DOHH2 (cell line): Measurements from ENCODE around the gene SPP2.

Experiments
- EZH2phosphoT487 ChIP-seq: fragments of 200-600 bp; sonication (generic); IDR thresholded peaks from 2 replicates; pipeline ENCODE4 v1.6.1; 2017; ENCODE audit warnings: borderline replicate concordance, mild to moderate bottlenecking, antibody characterized with exemption, low read length, moderate library complexity, mixed read lengths
- TF ChIP-seq, protein P1 (sequence below): fragments of 200-600 bp; sonication (generic); IDR thresholded peaks from one replicate; pipeline ENCODE4 v1.5.1; 2014; ENCODE audit warnings: antibody characterized with exemption, mild to moderate bottlenecking, low read depth, low read length; ENCODE audit not compliant: poor library complexity, severe bottlenecking

DNA sequence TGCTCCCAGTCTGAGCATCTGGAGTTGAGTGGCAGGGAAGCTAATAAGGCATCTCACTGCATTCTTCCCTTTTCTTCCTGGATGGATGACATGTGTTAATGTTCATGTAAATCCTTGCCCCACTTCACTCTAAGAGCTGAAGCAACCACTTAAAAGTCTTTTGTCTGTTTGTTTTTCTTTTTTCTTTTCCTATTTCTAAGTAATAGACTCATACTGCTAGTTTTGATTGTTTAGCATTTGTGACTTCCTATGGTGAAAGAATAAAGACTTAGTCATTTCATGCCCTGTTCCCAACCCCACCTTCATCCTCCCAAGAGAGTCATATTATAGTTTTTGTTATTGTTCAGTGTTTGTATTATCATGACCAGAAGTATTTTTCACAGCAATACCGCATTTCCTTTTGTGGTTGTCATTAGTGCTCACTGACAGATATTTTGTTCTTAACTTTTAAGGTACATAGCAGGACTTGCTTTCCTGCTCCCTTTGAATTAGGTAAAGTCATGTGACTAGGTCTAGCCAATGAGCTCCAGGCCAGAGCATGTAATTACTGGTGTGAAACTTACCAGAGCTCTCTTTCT, 18.1 kb upstream of the SPP2 start:
- TF ChIP-seq, protein P1, sequence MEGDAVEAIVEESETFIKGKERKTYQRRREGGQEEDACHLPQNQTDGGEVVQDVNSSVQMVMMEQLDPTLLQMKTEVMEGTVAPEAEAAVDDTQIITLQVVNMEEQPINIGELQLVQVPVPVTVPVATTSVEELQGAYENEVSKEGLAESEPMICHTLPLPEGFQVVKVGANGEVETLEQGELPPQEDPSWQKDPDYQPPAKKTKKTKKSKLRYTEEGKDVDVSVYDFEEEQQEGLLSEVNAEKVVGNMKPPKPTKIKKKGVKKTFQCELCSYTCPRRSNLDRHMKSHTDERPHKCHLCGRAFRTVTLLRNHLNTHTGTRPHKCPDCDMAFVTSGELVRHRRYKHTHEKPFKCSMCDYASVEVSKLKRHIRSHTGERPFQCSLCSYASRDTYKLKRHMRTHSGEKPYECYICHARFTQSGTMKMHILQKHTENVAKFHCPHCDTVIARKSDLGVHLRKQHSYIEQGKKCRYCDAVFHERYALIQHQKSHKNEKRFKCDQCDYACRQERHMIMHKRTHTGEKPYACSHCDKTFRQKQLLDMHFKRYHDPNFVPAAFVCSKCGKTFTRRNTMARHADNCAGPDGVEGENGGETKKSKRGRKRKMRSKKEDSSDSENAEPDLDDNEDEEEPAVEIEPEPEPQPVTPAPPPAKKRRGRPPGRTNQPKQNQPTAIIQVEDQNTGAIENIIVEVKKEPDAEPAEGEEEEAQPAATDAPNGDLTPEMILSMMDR: no peak
- TF ChIP-seq EZH2phosphoT487: no peak
